H7 (cell line): Measurements from ENCODE around the gene MAN2B2. TPM values are rescaled to one million over a fixed set of nuclear protein-coding genes. Genes with fewer than 3 reads are reported as not detected.
"Not testable (repeated sequence)": the region's sequence is repeated elsewhere in the genome, so short reads cannot be mapped to it uniquely, and the experiment has no call there.

Source experiments
- DNase-seq: peaks from one replicate; pipeline ENCODE4 v3.0.0; 2012
- H3K27me3 ChIP-seq: 2 replicates; pipeline ENCODE4 v1.6.0; 2011; ENCODE audit warnings: mild to moderate bottlenecking, low read length; ENCODE audit not compliant: control insufficient read depth, insufficient read depth
- H3K36me3 ChIP-seq: replicated peaks from 2 replicates; pipeline ENCODE4 v1.5.1; 2011; ENCODE audit warnings: low read length; ENCODE audit not compliant: control insufficient read depth, insufficient read depth
- H3K4me3 ChIP-seq: 2 replicates; pipeline ENCODE4 v1.5.1; 2011; ENCODE audit warnings: low read depth, mild to moderate bottlenecking, control low read depth, low read length, moderate library complexity; ENCODE audit not compliant: insufficient read depth
- total RNA-seq: library from RNA; depleted of rRNA; stranded (reverse); fragments of >200 nt; shearing (Covaris generic); gene quantifications from 2 replicates; pipeline ENCODE4 v1.2.3, GENCODE V29; 2014

The MAN2B2 gene
- total RNA-seq, 1 experiment from 2014 or later = 3.4 TPM

GRCh38 chr4:6657242-6658208 is 82.5 kb downstream of the MAN2B2 start:
- peak; percentile 56 for DNase-seq
- Histone ChIP-seq H3K36me3 (no peaks in the 10 kb centered on the region), H3K4me3 (no peak overlapping the region), H3K27me3 (peaks cover 7% of the 10 kb centered on the region; the same call in 1 of the 2 replicates)

- Histone ChIP-seq H3K4me3 (no peak overlapping the region; the same call in 1 of the 2 replicates), H3K27me3 (peaks cover 7% of the 10 kb centered on the region; the same call in 1 of the 2 replicates), H3K36me3 (no peaks in the 10 kb centered on the region)
- DNase-seq = peak; percentile 75
Measured at GRCh38 chr4:6658209-6658595, 83.2 kb downstream of the MAN2B2 start.

GRCh38 chr4:6658597-6659075 is 83.6 kb downstream of the MAN2B2 start:
- Histone ChIP-seq H3K36me3 (no peaks in the 10 kb centered on the region), H3K4me3 (peak overlapping the region; percentile 24; the same call in 1 of the 2 replicates), H3K27me3 (peaks cover 7% of the 10 kb centered on the region; the same call in 1 of the 2 replicates)
- DNase-seq = peak; percentile 86

GRCh38 chr4:6659897-6660296 is 84.9 kb downstream of the MAN2B2 start:
- H3K27me3 ChIP-seq = peaks cover 7% of the 10 kb centered on the region; the same call in 1 of the 2 replicates
- H3K36me3 ChIP-seq = no peaks in the 10 kb centered on the region
- H3K4me3 ChIP-seq = no peak overlapping the region
- no peak for DNase-seq

- Histone ChIP-seq H3K36me3 (no peaks in the 10 kb centered on the region), H3K27me3 (peaks cover 7% of the 10 kb centered on the region; the same call in 1 of the 2 replicates), H3K4me3 (no peak overlapping the region)
- DNase-seq = no peak
Measured at GRCh38 chr4:6660430-6660829, 85.4 kb downstream of the MAN2B2 start.

GRCh38 chr4:6662591-6662990 is 87.6 kb downstream of the MAN2B2 start:
- DNase-seq = no peak
- no peak overlapping the region for H3K4me3 ChIP-seq
- peaks cover 7% of the 10 kb centered on the region; the same call in 1 of the 2 replicates for H3K27me3 ChIP-seq
- no peaks in the 10 kb centered on the region for H3K36me3 ChIP-seq

GRCh38 chr4:6663596-6664393 is 88.8 kb downstream of the MAN2B2 start:
- no peak overlapping the region for H3K4me3 ChIP-seq
- DNase-seq = no peak
- H3K36me3 ChIP-seq = no peaks in the 10 kb centered on the region
- peaks cover 7% of the 10 kb centered on the region; the same call in 1 of the 2 replicates for H3K27me3 ChIP-seq

- no peak overlapping the region for H3K4me3 ChIP-seq
- no peaks in the 10 kb centered on the region for H3K36me3 ChIP-seq
- no peak for DNase-seq
- no peaks in the 10 kb centered on the region for H3K27me3 ChIP-seq
Measured at GRCh38 chr4:6665320-6665654, 90.3 kb downstream of the MAN2B2 start.

GRCh38 chr4:6668391-6668790 is 93.4 kb downstream of the MAN2B2 start:
- H3K4me3 ChIP-seq = no peak overlapping the region
- no peaks in the 10 kb centered on the region for H3K36me3 ChIP-seq
- no peaks in the 10 kb centered on the region for H3K27me3 ChIP-seq
- DNase-seq = no peak

GRCh38 chr4:6671648-6672047 is 96.7 kb downstream of the MAN2B2 start:
- no peak for DNase-seq
- Histone ChIP-seq H3K27me3 (no peaks in the 10 kb centered on the region), H3K4me3 (no peak overlapping the region), H3K36me3 (peaks cover 9% of the 10 kb centered on the region)

- H3K36me3 ChIP-seq = peaks cover 12% of the 10 kb centered on the region
- no peaks in the 10 kb centered on the region for H3K27me3 ChIP-seq
- H3K4me3 ChIP-seq = no peak overlapping the region
- DNase-seq = no peak
Measured at GRCh38 chr4:6672131-6672530, 97.1 kb downstream of the MAN2B2 start.

- DNase-seq, H3K27me3 ChIP-seq, H3K4me3 ChIP-seq: not testable (repeated sequence)
- H3K36me3 ChIP-seq = peaks cover 12% of the 10 kb centered on the region
Measured at GRCh38 chr4:6672541-6673190, 97.7 kb downstream of the MAN2B2 start.
